ENCODE measurements around the gene RPRD1A.

DNA sequence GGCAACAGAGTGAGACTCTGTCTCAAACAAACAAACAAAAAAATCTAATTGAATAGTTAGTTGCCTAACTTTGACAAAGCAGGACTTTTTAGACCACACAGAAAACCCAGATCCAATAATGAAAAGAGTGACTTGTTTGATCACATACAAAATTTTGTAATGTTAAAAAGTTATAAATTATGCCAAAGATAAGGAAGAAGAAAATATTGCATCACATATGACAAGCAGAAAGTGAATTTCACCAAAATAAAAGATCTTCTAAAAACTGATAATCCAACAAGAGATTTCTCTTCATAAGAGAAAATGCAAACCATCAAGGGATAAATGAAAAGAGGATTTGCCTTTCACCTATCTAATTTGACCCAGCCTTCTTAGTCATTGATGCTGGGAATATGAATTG, 97.7 kb downstream of the RPRD1A start:
- no peak for TF ChIP-seq POLR2A (IDR thresholded peaks at IDR 0.05; ENCODE audit: low read depth, low read length)
- TF ChIP-seq POLR2AphosphoS5 (IDR thresholded peaks at IDR 0.05; ENCODE audit: low read depth, low read length), result no peak
